Hematopoietic multipotent progenitor cell (in vitro differentiated cells): ENCODE data around the gene C19orf67. TPM values are rescaled to one million over a fixed set of nuclear protein-coding genes. Genes with fewer than 3 reads are reported as not detected.
"Not testable (repeated sequence)": the region's sequence is repeated elsewhere in the genome, so short reads cannot be mapped to it uniquely, and the experiment has no call there.

Experiments used
- DNase-seq, 3 donors: peaks; one replicate each; pipeline ENCODE4 v3.0.0-alpha.2; 2011 to 2015; ENCODE audit warnings: low read depth in 2 of 3, low spot score in 2 of 3
- total RNA-seq: library from RNA; depleted of rRNA; stranded (reverse); fragments of >200 nt; gene quantifications from one replicate; pipeline ENCODE4 v1.2.3, GENCODE V29; 2012

The C19orf67 gene
- total RNA-seq, 1 donor, result not detected

DNA sequence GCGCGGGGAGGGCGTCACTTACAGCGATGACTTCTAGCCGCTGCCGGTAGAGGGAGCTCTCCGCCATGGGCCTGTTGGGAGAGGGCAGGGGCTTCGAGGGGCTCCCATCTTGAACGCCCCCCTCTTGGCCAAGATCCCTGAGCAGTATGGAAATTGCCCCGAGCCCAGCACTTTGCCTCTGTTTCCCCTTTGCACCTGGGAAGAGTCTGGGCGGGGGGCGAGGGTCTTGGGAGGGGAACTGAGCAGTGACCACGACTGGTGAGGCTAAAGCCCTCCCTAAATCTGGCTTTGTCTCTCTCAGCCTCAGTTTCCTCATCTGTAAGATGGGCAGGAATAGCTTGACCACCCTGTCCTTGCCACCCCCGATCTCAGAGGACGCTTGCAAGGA lies 26.5 kb downstream of the C19orf67 start:
- DNase-seq, result peak in 2 of 3 donors; percentile 50 to 67

DNA sequence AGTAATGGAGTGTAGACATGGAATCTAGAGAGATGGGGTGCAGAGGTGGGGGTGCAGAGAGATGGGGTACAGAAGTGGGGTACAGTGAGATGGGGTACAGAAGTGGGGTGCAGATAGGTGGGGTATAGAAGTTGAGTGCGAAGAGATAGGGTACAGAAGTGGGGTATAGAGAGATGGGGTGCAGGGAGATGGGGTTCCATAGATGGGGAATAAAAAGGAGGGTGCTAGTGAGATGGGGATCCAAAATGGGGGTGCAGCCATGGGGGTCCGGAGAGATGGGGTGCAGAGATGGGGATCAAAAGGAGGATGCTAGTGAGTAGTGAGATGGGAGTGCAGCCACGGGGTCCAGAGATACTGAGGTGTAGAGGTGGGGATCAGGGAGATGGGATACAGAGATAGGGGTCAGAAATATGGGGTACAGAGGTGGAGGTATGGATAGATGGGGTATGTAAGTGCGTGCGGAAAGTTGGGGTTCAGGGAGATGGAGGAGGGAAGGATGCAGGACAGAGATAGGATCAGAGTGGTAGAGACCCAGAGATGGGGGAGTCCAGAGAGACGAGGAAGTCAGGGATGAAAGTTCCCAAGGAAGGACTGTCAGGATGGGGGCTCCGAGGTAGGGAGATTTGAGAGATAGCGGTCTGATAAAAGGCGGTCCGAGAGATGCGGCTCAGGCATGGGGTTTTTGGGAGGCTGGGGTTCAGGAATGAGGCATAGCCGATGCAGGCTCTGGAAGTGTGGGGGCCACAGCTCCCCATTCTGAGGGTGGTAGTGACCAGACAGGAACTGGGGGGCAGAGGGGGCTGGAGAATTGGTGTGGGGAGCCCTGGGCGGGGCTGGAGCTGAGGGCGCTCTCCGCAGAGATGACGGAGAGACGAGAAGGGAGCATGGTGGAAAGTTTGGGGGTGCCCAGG lies 27.1 kb downstream of the C19orf67 start:
- DNase-seq, result no peak

DNA sequence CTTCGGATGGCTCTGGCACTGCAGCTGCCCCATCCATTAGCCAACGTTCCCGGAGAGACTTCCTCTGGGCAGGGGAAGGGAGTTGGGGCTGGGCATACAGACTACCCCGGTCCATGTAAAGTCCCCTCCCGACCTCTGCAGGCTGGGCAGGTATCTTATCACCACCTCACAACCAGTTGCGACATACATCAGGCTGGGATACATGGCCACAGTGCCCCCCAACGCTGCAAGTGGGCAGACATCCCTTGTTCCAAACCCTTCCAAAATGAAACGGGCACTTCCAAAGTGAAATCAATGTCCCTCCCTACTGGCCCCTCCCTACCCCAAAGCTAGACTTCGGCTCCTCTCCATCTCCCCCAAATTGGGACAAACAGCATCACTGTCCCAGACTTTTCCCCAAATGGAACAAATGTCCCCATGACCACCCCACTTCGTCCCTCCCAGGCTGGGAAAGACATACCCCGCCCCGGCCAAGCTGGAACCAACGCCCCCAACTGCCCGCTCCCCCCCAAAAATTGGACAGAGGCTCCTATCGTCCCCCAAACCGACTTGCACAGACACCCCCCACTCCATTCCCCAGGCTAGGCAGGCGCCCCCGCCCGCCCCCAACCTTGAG lies 28.7 kb downstream of the C19orf67 start:
- DNase-seq, result no peak

DNA sequence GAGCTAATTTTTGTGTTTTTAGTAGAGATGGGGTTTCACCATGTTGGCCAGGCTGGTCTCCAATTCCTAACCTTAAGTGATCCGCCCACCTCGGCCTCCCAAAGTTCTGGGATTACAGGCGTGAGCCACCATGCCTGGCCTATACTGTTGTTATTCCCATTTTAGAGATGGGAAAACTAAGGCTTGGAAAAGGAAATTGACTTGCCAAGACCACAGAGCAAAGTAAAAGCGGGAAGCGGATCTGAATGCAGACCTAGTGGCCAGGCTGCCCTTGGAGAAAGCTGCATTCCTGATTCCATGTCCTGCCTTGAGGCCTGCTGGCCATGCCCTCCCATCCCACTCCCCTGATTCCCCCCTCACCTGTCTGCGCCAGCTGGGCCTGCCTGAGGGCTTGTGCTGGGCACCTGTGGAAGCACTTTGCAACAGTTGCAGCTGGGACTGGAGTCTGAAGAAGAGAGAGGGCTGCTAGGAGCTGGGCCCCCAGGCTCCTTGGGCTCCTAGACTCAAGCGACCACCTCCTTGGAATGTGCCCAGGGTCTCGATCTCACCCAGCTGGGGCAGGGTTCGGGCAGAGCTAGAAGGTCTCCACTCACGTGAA lies 29.4 kb downstream of the C19orf67 start:
- no peak for DNase-seq

DNA sequence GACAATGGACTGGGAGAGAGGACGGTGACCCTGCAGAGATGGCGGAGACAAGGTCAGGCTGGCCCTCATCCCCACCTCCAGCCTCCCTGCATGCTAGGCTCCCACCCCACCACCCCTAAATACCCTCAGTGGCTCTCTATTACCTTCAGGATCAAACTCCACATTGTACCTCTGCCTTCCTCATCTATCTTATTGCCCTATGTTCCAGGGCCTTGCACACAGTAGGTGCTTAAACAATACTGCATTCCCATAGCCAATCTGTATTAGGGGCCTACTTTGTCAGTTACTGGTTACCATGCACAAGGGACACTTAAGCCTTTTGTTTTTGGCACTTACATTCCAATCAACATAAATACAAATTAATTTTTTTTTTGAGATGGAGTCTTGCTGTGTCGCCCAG lies 30.2 kb downstream of the C19orf67 start:
- no peak for DNase-seq

DNA sequence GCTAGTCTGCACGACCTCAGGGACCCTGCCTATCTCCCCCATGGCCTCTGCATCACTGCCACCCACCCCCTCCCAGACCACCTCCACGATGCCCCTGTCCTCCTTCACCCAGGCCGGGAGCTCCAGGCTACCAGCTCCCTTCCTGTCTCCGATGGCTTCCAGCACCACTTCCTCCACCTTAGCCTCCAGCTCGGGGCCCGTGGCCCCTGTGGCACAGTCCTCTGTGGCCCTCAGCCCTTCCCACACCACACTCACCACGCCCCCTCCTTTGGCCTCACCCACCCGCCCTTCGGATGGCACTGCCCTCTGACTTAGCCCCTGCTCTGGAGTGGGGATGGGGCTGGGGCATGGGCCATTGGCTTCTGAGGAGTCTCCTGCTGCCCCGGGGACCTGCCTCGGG lies 30.9 kb downstream of the C19orf67 start:
- DNase-seq, result no peak

DNA sequence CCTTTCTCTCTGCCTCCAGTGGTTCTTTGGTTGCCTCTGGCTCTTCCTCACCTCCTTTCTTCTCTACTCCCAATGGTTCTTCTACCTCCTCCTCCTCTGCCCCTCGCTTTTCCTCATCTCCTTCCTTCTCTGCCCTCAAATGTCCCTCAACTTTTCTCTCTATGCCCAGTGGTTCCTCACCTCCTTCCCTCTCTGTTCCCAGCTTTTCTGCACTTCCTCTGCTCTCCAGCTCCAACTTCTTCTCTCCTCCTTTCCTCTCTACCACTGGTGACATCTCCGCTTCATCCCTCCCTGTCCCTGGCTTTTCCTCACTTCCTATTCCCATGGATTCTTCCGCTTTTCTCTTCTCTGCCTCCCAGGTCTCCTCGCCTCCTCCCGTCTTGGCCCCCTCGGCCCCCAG lies 31.5 kb downstream of the C19orf67 start:
- no peak for DNase-seq

DNA sequence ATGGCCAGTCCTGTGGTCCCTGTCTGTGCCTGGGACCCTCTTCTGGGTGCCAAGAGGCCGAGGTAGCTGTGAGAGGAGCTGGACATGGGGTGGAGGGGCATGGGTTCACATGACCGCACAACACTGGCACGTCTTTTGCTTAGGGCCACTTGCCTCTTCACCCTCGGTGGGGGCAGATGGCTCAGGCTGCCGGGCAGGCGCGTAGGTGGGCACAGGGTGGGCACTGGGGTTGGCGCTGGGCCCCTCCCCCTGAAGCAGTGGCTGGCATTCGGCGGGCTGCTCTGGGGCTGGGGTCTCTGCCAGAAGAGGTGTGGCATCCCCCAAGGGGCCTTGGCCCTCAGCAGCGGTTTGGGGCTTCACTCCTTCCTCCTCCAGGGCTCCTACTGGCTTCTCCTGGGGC lies 32.1 kb downstream of the C19orf67 start:
- DNase-seq, result no peak

DNA sequence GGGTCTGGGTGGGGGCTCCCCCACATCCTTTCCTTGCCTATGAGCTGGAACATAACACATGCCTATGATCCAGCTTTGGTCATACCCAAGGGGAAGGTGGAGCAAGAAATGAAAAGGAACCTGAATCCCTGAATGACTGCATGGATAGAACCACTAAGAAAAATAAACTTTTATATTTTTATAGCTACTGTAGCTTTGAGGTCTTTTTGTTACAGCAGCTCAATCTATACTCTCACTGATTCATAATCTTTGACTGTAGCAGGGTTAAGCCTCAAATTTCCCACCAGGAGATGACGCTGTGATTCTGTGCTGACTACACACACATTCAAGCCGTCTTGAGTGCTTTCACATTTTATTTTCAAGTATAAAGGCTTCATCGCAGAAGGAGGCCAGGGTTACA lies 32.6 kb downstream of the C19orf67 start:
- DNase-seq, result no peak

DNA sequence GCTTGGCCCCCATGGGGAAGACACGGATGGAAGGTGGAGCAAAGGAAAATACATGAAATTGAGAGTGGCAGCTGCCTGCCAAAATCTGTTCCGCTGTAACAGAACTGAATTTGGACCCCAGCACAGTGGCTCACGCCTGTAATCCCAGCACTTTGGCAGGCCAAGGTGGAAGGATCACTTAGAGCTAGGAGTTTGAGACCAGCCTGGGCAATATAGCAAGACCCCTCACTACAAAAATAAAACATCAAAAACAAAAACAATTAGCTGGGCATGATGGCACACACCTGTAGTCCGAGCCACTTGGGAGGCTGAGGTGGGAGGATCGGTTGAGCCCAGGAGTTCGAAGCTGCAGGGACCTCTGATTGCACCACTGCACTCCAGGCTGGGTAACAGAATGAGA lies 33.1 kb downstream of the C19orf67 start:
- DNase-seq, result no peak

DNA sequence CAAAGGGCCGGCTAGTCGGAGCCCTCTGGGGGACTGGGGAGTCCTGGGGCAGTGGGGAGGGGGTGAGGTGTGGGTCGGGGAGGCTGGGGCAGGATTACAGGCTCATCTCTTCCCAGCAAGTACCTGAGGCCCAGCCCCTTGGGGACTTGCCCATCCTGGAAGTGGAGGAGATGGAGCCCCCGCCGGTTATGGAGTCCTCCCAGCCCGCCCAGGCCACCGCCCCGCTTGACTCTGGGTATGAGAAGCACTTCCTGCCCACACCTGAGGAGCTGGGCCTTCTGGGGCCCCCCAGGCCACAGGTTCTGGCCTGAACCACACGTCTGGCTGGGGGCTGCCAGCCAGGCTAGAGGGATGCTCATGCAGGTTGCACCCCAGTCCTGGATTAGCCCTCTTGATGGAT lies 33.6 kb downstream of the C19orf67 start:
- no peak for DNase-seq

DNA sequence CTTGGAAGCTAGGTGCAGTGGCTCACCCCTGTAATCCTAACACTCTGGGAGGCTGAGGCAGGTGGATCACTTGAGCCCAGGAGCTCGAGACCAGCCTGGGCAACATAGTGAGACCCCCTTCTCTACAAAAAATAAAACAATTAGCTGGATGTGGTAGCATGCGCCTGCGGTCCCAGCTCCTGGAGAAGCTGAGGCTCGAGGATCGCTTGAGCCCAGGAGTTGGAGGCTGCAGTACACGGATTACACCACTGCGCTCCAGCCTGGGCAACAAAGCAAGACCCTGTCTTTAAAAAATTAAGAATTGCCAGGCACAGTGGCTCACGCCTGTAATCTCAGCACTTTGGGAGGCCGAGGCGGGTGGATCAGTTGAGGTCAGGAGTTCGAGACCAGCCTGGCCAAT lies 34.6 kb downstream of the C19orf67 start:
- not testable (repeated sequence) for DNase-seq

DNA sequence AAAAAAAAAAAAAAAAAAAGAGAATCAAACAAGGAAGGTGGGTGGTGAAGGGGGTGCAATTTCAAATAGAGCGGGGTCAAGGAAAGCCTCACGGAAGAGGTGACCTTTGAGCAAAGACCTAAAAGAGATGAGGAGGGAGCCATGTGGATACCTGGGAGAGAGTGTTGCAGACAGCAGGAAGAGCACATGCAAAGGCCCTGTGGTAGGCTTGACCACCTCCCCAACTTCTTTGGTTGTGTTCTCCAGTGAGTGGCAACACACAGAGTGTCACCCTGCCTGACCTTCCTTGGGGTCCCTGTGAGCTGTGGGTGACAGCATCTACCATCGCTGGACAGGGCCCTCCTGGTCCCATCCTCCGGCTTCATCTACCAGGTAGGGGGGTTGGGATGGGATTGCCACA lies 35.1 kb downstream of the C19orf67 start:
- no peak for DNase-seq

DNA sequence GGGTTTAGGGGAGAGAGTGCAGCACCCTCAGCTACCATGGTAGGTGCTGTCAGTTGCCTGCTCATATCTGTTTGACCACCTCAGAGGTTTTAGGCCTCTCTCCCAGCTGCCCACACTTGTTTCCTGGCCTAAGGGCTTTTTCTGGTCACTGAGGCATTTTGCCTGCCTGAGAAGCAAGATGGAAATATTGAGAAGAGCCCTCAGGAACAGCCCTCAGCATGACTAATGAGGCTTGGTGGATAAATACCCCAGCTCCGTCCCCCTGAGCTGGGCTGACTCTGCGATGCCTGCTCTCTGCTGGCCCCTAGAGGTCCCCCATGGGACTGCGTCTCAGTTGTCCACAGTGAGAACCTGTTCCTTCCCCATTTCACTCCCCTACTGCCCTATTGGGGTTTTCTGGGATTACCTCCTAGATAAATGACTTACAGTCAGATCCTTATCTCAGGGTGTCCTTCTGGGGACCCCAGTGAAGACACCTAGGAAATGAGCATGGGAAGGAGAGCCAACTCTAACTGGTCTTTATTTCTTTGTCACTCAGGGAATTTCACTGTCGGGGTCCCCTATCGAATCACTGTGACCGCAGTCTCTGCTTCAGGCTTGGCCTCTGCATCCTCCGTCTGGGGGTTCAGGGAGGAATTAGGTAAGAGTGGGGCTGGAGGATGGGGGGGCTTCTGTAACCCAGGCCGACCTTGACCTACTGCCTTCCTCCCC lies 37.0 kb downstream of the C19orf67 start:
- DNase-seq, result peak; percentile 54 to 74 (median 68)

DNA sequence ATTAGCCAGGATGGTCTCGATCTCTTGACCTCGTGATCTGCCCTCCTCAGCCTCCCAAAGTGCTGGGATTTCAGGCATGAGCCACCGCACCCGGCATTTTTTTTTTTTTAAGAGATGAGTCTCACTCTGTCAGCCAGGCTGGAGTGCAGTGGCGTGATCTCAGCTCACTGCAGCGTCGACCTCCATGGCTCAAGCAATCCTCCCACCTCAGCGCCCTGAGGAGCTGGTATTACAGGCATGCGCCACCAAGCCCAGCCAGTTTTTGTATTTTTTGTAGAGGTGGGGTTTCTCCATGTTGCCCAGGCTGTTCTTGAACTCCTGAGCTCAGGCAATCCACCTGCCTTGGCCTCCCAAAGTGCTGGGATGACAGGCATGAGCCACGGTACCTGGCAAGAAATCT lies 37.7 kb downstream of the C19orf67 start:
- DNase-seq, result not testable (repeated sequence)

DNA sequence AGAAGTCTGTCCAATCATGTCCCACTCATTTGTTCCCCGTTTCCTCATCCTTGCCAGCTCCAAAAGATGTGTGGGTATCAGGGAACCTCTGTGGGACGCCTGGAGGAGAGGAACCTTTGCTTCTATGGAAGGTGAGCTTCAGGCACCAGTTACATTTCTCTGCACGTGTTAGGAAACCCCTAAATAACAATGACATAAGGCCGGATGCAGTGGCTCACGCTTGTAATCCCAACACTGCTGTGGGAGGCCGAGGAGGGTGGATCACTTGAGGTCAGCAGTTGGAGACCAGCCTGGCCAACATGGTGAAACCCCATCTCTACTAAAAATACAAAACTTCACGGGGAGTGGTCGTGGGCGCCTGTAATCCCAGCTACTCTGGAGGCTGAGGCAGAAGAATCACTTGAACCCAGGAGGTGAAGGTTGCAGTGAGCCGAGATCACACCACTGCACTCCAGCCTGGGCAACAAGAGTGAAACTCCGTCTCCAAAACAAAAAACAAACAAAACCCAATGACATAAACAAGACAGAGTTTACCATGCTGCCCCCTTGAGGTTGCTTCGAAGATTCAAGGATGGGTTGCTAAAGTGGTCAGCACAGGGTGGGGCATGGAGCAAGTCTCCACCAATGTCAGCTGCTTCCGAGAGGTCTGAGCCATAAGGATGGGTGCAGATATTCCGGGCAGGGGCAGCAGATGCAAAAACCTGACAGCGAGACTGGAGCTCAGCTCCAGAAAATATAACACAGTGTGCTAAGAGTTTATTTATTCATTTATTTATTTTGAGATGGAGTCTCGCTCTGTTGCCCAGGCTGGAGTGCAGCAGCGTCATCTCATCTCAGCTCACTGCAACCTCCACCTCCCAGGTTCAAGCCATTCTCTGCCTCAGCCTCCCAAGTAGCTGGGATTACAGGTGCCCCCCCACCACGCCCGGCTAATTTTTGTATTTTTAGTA lies 42.6 kb downstream of the C19orf67 start:
- DNase-seq, result peak in 2 of 3 donors; percentile 73 to 84

DNA sequence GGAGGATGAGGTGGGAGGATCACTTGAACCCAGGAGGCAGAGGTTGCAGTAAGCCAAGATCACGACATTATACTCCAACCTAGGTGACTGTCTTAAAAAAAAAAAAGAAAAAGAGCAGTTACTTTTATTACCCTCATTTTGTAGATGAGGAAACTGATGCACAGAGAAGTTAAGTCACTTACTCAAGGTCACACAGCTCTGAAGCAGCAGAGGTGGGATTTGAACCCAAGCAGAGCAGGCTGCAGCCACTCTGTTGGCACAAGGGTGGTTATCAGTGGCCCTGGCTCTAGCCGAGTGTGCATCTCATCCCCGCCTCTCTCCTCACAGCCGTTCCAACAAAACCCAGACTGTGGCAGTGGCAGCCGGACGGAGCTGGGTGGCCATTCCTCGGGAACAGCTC lies 46.4 kb downstream of the C19orf67 start:
- DNase-seq, result no peak

DNA sequence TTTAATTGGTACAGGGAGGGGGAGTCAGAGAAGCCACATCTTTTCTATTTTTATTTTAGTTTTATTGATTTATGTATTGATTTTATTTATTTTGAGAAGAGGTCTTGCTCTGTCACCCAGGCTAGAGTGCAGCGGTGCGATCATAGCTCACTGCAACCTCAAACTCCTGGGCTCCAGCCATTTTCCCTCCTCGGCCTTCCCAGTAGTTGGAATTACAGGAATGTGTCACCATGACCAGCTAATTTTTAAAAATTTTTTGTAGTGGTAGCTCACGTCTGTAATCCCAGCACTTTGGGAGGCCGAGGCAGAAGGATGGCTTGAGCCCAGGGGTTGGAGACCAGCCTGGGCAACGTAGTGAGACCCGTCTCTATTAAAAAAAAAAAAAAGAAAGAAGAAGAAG lies 49.9 kb downstream of the C19orf67 start:
- DNase-seq, result no peak

DNA sequence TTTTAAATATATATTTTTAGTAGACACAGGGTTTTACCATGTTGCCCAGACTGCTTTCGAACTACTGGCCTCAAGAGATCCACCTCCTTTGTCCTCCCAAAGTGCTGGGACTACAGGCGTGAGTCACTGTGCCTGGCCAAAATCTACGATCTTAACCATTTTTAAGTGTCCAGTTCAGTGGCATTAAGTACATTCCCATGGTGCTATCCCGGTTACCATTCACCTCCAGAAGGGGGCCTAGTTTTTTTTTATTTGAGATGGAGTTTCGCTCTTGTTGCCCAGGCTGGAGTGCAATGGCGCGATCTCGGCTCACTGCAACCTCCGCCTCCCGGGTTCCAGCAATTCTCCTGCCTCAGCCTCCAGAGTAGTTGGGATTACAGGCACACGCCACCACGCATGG lies 50.4 kb downstream of the C19orf67 start:
- DNase-seq, result not testable (repeated sequence)

DNA sequence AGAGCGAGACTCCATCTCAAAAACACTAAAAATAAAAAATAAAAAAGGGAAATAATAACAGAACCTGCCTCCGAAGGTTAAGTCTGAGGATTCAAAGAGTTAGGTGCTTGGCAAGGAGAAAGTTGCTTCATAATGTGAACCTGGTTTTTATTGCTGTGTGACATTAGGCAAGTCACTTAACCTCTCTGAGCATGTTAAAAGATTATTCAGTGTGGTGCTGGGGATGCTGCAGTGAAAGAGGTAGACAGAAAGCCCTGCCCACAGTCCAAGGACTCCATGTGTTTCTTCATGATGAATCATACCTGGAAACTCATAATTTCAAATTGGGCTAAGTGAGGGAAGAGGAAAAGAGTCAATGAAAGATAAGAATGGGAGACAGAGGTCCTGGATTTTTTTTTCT lies 51.6 kb downstream of the C19orf67 start:
- DNase-seq, result no peak
